Small intestine (tissue), 16 donors: Measurements from ENCODE around the gene PTPN4. TPM values are rescaled to one million over a fixed set of nuclear protein-coding genes. Genes with fewer than 3 reads are reported as not detected.

ENCODE experiments used
- DNase-seq, 2 donors: peaks; one replicate each; pipeline versions ENCODE4 v3.0.0 to v3.0.0-alpha.2; 2013
- FAIRE-seq: peaks from 2 replicates; lab custom pipeline; 2012; peaks lifted over from hg19 to GRCh38; lab: Jason Lieb, UNC
- H3K27ac ChIP-seq, 3 donors: one replicate each; pipeline ENCODE4 v1.5.1; 2013; ENCODE audit warnings: low read length in 2 of 3, mild to moderate bottlenecking in 2 of 3, control low read depth in 1 of 3, inconsistent platforms in 1 of 3, low read depth in 1 of 3, moderate library complexity in 1 of 3
- H3K27me3 ChIP-seq, 3 donors: one replicate each; pipeline ENCODE4 v1.6.1; 2013; ENCODE audit warnings: low read length in 3 of 3, inconsistent platforms in 1 of 3; ENCODE audit not compliant: control insufficient read depth in 3 of 3, insufficient read depth in 3 of 3
- H3K36me3 ChIP-seq, 3 donors: one replicate each; pipeline ENCODE4 v1.6.1; 2013; ENCODE audit warnings: low read length in 3 of 3, inconsistent platforms in 1 of 3, low read depth in 1 of 3, mild to moderate bottlenecking in 1 of 3, moderate library complexity in 1 of 3; ENCODE audit not compliant: control insufficient read depth in 3 of 3, insufficient read depth in 2 of 3
- H3K4me1 ChIP-seq, 3 donors: one replicate each; pipeline ENCODE4 v1.6.1; 2013; ENCODE audit warnings: low read length in 2 of 3, inconsistent platforms in 1 of 3, low read depth in 1 of 3, mild to moderate bottlenecking in 1 of 3, moderate library complexity in 1 of 3; ENCODE audit not compliant: control insufficient read depth in 3 of 3, insufficient read depth in 2 of 3
- H3K4me3 ChIP-seq, 3 donors: one replicate each; pipeline ENCODE4 v1.5.1; 2013; ENCODE audit warnings: low read length in 3 of 3, control low read depth in 1 of 3, inconsistent platforms in 1 of 3, low read depth in 1 of 3, mild to moderate bottlenecking in 1 of 3, moderate library complexity in 1 of 3
- H3K9me3 ChIP-seq, 2 donors: one replicate each; pipeline ENCODE4 v1.6.1; 2013; ENCODE audit warnings: low read depth in 1 of 2, low read length in 1 of 2; ENCODE audit not compliant: control insufficient read depth in 2 of 2, insufficient read depth in 1 of 2
- WGBS, 3 donors: extraction: QIAGEN DNeasy Blood & Tissue Kit; methylation state at CpG; one replicate each; pipeline ENCODE4 v1.1.7; 2013; 5-methylcytosine and 5-hydroxymethylcytosine counted together
- long read RNA-seq, 10 donors: transcript quantifications; one replicate each; lab custom pipeline, GENCODE V29; 2026
- polyA plus RNA-seq, 4 donors: library from polyadenylated mRNA; stranded (reverse) in 3 of 4; unstranded in 1 of 4; fragments of 200-250 nt in 3 of 4; fragments of 120-200 nt in 1 of 4; gene quantifications; one replicate each; pipeline versions ENCODE4 v1.2.1 to v1.2.3, GENCODE V29; 2013
- donor health status: healthy with polysubstance abuse.
- donor health status: control.
- donor health status: control.
- donor health status: Bipolar disorder and iron deficiency.
- donor health status: healthy.

The PTPN4 gene, protein sequence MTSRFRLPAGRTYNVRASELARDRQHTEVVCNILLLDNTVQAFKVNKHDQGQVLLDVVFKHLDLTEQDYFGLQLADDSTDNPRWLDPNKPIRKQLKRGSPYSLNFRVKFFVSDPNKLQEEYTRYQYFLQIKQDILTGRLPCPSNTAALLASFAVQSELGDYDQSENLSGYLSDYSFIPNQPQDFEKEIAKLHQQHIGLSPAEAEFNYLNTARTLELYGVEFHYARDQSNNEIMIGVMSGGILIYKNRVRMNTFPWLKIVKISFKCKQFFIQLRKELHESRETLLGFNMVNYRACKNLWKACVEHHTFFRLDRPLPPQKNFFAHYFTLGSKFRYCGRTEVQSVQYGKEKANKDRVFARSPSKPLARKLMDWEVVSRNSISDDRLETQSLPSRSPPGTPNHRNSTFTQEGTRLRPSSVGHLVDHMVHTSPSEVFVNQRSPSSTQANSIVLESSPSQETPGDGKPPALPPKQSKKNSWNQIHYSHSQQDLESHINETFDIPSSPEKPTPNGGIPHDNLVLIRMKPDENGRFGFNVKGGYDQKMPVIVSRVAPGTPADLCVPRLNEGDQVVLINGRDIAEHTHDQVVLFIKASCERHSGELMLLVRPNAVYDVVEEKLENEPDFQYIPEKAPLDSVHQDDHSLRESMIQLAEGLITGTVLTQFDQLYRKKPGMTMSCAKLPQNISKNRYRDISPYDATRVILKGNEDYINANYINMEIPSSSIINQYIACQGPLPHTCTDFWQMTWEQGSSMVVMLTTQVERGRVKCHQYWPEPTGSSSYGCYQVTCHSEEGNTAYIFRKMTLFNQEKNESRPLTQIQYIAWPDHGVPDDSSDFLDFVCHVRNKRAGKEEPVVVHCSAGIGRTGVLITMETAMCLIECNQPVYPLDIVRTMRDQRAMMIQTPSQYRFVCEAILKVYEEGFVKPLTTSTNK
- polyA plus RNA-seq = 10 to 100 TPM in 1 of 4 donors, 1 to 10 TPM in 3; 1.9 to 13.4 (median 6.0) TPM
- long read RNA-seq, donor 1 = 0 reads
- long read RNA-seq, donor 2 = 0 reads
- long read RNA-seq, donor 3 = 0 reads
- long read RNA-seq, donor 4 = 0 reads
- long read RNA-seq, donor 5 = 0 reads
- long read RNA-seq, donor 6 = 0 reads
- long read RNA-seq, donor 7 = 0 reads
- long read RNA-seq, donor 8 = 0 reads
- long read RNA-seq, donor 9 = 0 reads
- long read RNA-seq, donor 10 = 0 reads

- Histone ChIP-seq H3K9me3 (no peaks in the 10 kb centered on the region), H3K27ac (peak within 1 kb of the TSS; percentile 94 to 97 (median 96)), H3K27me3 (no peaks in the 10 kb centered on the region), H3K36me3 (no peaks in the 10 kb centered on the region), H3K4me3 (peak within 1 kb of the TSS; percentile 81 to 98 (median 83)), H3K4me1 (peaks cover 0 to 3% (median 2%) of the 10 kb centered on the region in 3 donors)
- WGBS, 3 donors = 0% methylated on average over 48 to 59 of the region's 59 CpGs
- peak; percentile 99 for DNase-seq
- FAIRE-seq = no peak
Measured at GRCh38 chr2:119759451-119760236, at the start of gene PTPN4. TSS of gene PTPN4 (plus strand) at chr2:119759922. CDS start at chr2:119809854, 49,932 bp downstream.

GRCh38 chr2:119710281-119710680 is 49.4 kb upstream of the PTPN4 start:
- H3K27me3 ChIP-seq = no peaks in the 10 kb centered on the region
- no peak overlapping the region for H3K4me3 ChIP-seq
- DNase-seq (no peak), FAIRE-seq (no peak)
- H3K9me3 ChIP-seq = peaks cover 0 to 7% of the 10 kb centered on the region in 2 donors
- WGBS, 3 donors = 84 to 93% (median 87%) methylated on average over 8 of the region's 8 CpGs
- no peaks in the 10 kb centered on the region for H3K36me3 ChIP-seq
- H3K4me1 ChIP-seq = no peaks in the 10 kb centered on the region
- H3K27ac ChIP-seq = no peak overlapping the region

DNA sequence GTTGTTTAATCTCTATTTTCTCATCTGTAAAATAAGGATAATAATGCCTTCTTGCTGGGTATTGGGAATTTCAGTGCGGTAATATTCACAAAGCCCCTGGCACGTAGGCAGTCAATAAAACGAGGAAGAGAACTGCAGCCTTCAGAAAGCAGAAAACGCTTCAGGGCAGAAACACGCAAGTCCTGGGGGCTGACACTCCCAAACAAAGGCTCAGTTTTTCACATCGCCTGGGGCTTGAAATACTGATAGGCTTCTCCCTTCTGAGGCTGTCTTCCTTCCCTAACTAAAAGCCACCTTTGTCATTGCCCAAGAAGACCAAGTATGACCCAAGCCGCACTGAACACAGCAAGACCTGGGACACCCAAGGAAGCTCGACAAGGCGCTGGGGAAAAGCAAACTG is 48.4 kb upstream of the PTPN4 start:
- 87 to 94% (median 88%) methylated on average over 9 of the region's 9 CpGs for WGBS, 3 donors
- Histone ChIP-seq H3K36me3 (no peaks in the 10 kb centered on the region), H3K9me3 (peaks cover 0 to under 1% of the 10 kb centered on the region in 2 donors), H3K4me3 (no peak overlapping the region), H3K4me1 (no peaks in the 10 kb centered on the region), H3K27ac (no peak overlapping the region), H3K27me3 (peaks cover 0 to 3% (median 0%) of the 10 kb centered on the region in 3 donors)
- no peak for DNase-seq
- FAIRE-seq = no peak

GRCh38 chr2:119712571-119712970 is 47.2 kb upstream of the PTPN4 start:
- WGBS, 3 donors = 84 to 89% (median 88%) methylated on average over 3 of the region's 3 CpGs
- no peaks in the 10 kb centered on the region for H3K36me3 ChIP-seq
- H3K4me3 ChIP-seq = no peak overlapping the region
- H3K27ac ChIP-seq = no peak overlapping the region
- peaks cover 0 to 3% (median 0%) of the 10 kb centered on the region in 3 donors for H3K27me3 ChIP-seq
- no peaks in the 10 kb centered on the region for H3K4me1 ChIP-seq
- FAIRE-seq (no peak), DNase-seq (no peak)
- H3K9me3 ChIP-seq = no peaks in the 10 kb centered on the region

DNA sequence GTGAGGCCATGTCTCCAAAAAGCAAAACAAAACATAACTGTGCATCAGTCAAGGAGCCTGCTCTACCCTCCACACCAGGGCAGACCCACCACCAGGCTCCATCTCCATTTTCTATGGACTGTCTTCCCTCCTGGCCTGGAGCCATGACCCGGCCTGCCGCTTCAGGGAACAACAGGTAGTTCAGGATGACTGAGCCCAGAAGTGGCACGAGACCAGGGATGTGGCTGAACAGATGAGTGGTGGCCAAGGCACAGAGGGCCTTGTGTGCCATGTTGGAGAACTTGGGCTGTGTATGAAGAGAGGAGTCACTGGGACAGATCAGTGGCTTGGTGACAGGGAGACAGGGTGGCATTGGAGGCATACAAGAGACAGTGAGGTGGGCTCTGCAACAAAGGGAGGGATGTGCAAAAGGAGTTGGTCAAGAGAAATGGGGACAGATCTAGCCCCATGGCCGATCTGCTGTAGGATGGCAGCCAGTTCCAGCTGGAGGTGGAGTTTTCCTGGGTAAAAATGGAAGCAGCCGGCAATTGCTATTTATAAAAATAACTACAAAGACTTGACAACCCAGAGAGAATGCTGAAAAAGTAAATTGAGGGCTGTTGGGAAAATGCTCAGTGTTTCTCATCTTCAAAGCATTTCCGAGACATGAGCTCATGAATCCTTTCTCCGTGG is 45.8 kb upstream of the PTPN4 start:
- WGBS, 3 donors = 81 to 85% (median 83%) methylated on average over 7 of the region's 7 CpGs

GRCh38 chr2:119715409-119716283 is 44.1 kb upstream of the PTPN4 start:
- no peaks in the 10 kb centered on the region for H3K9me3 ChIP-seq
- no peak overlapping the region for H3K27ac ChIP-seq
- FAIRE-seq = no peak
- no peak for DNase-seq
- H3K4me1 ChIP-seq = no peaks in the 10 kb centered on the region
- H3K27me3 ChIP-seq = peaks cover 0 to 3% (median 0%) of the 10 kb centered on the region in 3 donors
- H3K4me3 ChIP-seq = no peak overlapping the region
- WGBS, 3 donors = 89 to 93% (median 91%) methylated on average over 23 of the region's 23 CpGs
- no peaks in the 10 kb centered on the region for H3K36me3 ChIP-seq

More for the DNA sequence above, 45.8 kb upstream of the PTPN4 start:
- FAIRE-seq = no peak
- no peaks in the 10 kb centered on the region for H3K9me3 ChIP-seq
- H3K4me3 ChIP-seq = no peak overlapping the region
- no peak overlapping the region for H3K27ac ChIP-seq
- H3K36me3 ChIP-seq = no peaks in the 10 kb centered on the region
- H3K4me1 ChIP-seq = no peaks in the 10 kb centered on the region
- peaks cover 0 to 3% (median 0%) of the 10 kb centered on the region in 3 donors for H3K27me3 ChIP-seq
- no peak for DNase-seq

- Histone ChIP-seq H3K4me1 (no peaks in the 10 kb centered on the region), H3K27me3 (peaks cover 0 to 3% (median 0%) of the 10 kb centered on the region in 3 donors), H3K36me3 (no peaks in the 10 kb centered on the region), H3K4me3 (no peak overlapping the region), H3K9me3 (no peaks in the 10 kb centered on the region), H3K27ac (no peak overlapping the region)
- DNase-seq (no peak), FAIRE-seq (no peak)
- WGBS, 3 donors = 87 to 90% (median 87%) methylated on average over 6 of the region's 6 CpGs
Measured at GRCh38 chr2:119716284-119716672, 43.4 kb upstream of the PTPN4 start.
